A549 (cell line): ENCODE data around the gene GSE1. TPM values are rescaled to one million over a fixed set of nuclear protein-coding genes. Genes with fewer than 3 reads are reported as not detected.

ENCODE experiments used
- ATAC-seq, 2 experiments: fragments of 200-7000 bp in 1 of 2; fragments of >200 bp in 1 of 2; cut with Nextera tagmentation in 1 of 2; cut with Tn5 transposase in 1 of 2; 3 replicates each; pipeline versions ENCODE4 v1.8.0 to v1.9.1; 2018 to 2020; ENCODE audit warnings: mild to moderate bottlenecking in 1 of 2, moderate library complexity in 1 of 2
- CTCF ChIA-PET: fragments of 300-600 bp; sonication (Branson Sonifier 250); formaldehyde crosslinking; extraction: SDS; loops from one replicate; lab custom pipeline; 2021; ENCODE audit warnings: antibody characterized with exemption, inconsistent platforms; lab: Yijun Ruan, JAX
- POLR2A ChIA-PET: fragments of 350-600 bp; formaldehyde crosslinking; extraction: SDS; loops from one replicate; lab custom pipeline; 2021; ENCODE audit warnings: antibody characterized with exemption, inconsistent platforms; lab: Yijun Ruan, JAX
- DNase-seq, 2 experiments: peaks; one replicate each; pipeline versions ENCODE4 v3.0.0 to v3.0.0-alpha.2; 2011 to 2016; ENCODE audit warnings: low read depth in 1 of 2, low spot score in 1 of 2
- FAIRE-seq: peaks from 2 replicates; lab custom pipeline; 2011; peaks lifted over from hg19 to GRCh38; lab: Jason Lieb, UNC
- H3K27ac ChIP-seq, 2 experiments: fragments of >200 bp; sonication (Bioruptor Twin); formaldehyde crosslinking; 3 replicates each; pipeline ENCODE4 v1.5.1; 2016 to 2017
- H3K4me1 ChIP-seq: fragments of >200 bp; sonication (Bioruptor Twin); formaldehyde crosslinking; 3 replicates; pipeline ENCODE4 v1.6.1; 2016
- H3K4me2 ChIP-seq: fragments of >200 bp; sonication (Bioruptor Twin); formaldehyde crosslinking; 3 replicates; pipeline ENCODE4 v1.6.1; 2016
- H3K4me3 ChIP-seq: fragments of >200 bp; sonication (Bioruptor Twin); formaldehyde crosslinking; 3 replicates; pipeline ENCODE4 v1.5.1; 2016
- H3K9me3 ChIP-seq: fragments of >200 bp; sonication (Bioruptor Twin); formaldehyde crosslinking; 3 replicates; pipeline ENCODE4 v1.6.1; 2016
- BHLHE40 ChIP-seq: IDR thresholded peaks from 2 replicates; pipeline ENCODE4 v1.6.1; 2012; ENCODE audit warnings: low read depth, low read length, inconsistent platforms
- CBX2 ChIP-seq: fragments of 200-600 bp; sonication (generic); IDR thresholded peaks from 2 replicates; pipeline ENCODE4 v1.6.1; 2016; ENCODE audit warnings: low read depth, mild to moderate bottlenecking, borderline replicate concordance
- CBX8 ChIP-seq: fragments of 200-600 bp; sonication (generic); IDR thresholded peaks from 2 replicates; pipeline ENCODE4 v1.6.1; 2016
- CEBPB ChIP-seq, 2 experiments: fragments of >200 bp in 1 of 2; sonication (Bioruptor Twin) in 1 of 2; formaldehyde crosslinking in 1 of 2; IDR thresholded peaks; 2 replicates each; pipeline ENCODE4 v1.6.1; 2012 to 2016
- EHMT2 ChIP-seq: fragments of 200-600 bp; sonication (generic); IDR thresholded peaks from 2 replicates; pipeline ENCODE4 v1.6.1; 2016; ENCODE audit warnings: antibody characterized with exemption, low read depth, mild to moderate bottlenecking, moderate library complexity
- EP300 ChIP-seq, 2 experiments: fragments of >200 bp; sonication (Bioruptor Twin); formaldehyde crosslinking; IDR thresholded peaks; 2 replicates in 1 of 2; 3 replicates in 1 of 2; pipeline ENCODE4 v1.6.1; 2016 to 2017
- FOSB ChIP-seq: fragments of 250-450 bp; sonication (Bioruptor Pico); IDR thresholded peaks from 2 replicates; pipeline ENCODE4 v1.5.0; 2020; ENCODE audit warnings: mild to moderate bottlenecking, moderate library complexity
- HEYL ChIP-seq: fragments of 250-450 bp; sonication (Bioruptor Pico); IDR thresholded peaks from 2 replicates; pipeline ENCODE4 v1.8.0; 2021; ENCODE audit warnings: mild to moderate bottlenecking, moderate library complexity
- HOXA7 ChIP-seq: fragments of 250-450 bp; sonication (Bioruptor Pico); IDR thresholded peaks from 2 replicates; pipeline ENCODE4 v1.5.0; 2020; ENCODE audit warnings: mild to moderate bottlenecking, moderate library complexity
- JUNB ChIP-seq: fragments of >200 bp; sonication (Bioruptor Twin); formaldehyde crosslinking; IDR thresholded peaks from 2 replicates; pipeline ENCODE4 v1.6.1; 2016
- KDM1A ChIP-seq: fragments of 200-600 bp; sonication (generic); IDR thresholded peaks from 2 replicates; pipeline ENCODE4 v1.6.1; 2016; ENCODE audit warnings: low read depth, mild to moderate bottlenecking
- NR3C1 ChIP-seq: fragments of >200 bp; sonication (Bioruptor Twin); formaldehyde crosslinking; IDR thresholded peaks from 3 replicates; pipeline ENCODE4 v1.6.1; 2017
- POLR2AphosphoS2 ChIP-seq: conservative IDR thresholded peaks from 2 replicates; pipeline ENCODE4 v1.6.1; 2012; ENCODE audit warnings: low read length, improper control_type of control experiment, inconsistent platforms
- RARB ChIP-seq: fragments of 250-450 bp; sonication (Bioruptor Pico); IDR thresholded peaks from 2 replicates; pipeline ENCODE4 v1.8.0; 2021; ENCODE audit warnings: mild to moderate bottlenecking, moderate library complexity
- SMC3 ChIP-seq: fragments of >200 bp; sonication (Bioruptor Twin); formaldehyde crosslinking; IDR thresholded peaks from 3 replicates; pipeline ENCODE4 v1.6.1; 2018; ENCODE audit warnings: inconsistent platforms
- ZNF302 ChIP-seq: fragments of 250-450 bp; sonication (Bioruptor Pico); IDR thresholded peaks from 2 replicates; pipeline ENCODE4 v1.9.0; 2021; ENCODE audit warnings: inconsistent platforms, mild to moderate bottlenecking, moderate library complexity
- WGBS: methylation state at CpG from one replicate; pipeline ENCODE4 v1.1.6; 2017; ENCODE audit errors: missing lambda C conversion rate; 5-methylcytosine and 5-hydroxymethylcytosine counted together
- polyA plus RNA-seq, 4 experiments: library from polyadenylated mRNA; depleted of rRNA in 3 of 4; stranded (reverse); fragments of >200 nt; fragmentation: RNase III in 1 of 4; extraction: RNeasy Plus Mini Kit Qiagen cat#74134 plus additional on column Dnase treatment in 1 of 4; gene quantifications; 2 replicates in 3 of 4; 3 replicates in 1 of 4; pipeline ENCODE4 v1.2.3, GENCODE V29; 2011 to 2017
- TF ChIP-seq, protein P1 (sequence below): fragments of 150-350 bp; IDR thresholded peaks from 2 replicates; pipeline ENCODE4 v1.6.1; 2014; ENCODE audit warnings: low read depth, mild to moderate bottlenecking, low read length
- TF ChIP-seq, protein P2 (sequence below): fragments of 250-450 bp; sonication (Bioruptor Pico); IDR thresholded peaks from 2 replicates; pipeline ENCODE4 v1.5.0; 2020; ENCODE audit warnings: low read depth, mild to moderate bottlenecking, moderate library complexity
- TF ChIP-seq, protein P3 (sequence below): fragments of 450-650 bp; IDR thresholded peaks from 2 replicates; pipeline ENCODE4 v1.6.1; 2014; ENCODE audit warnings: antibody characterized with exemption
- TF ChIP-seq, protein P4 (sequence below): fragments of >200 bp; sonication (Bioruptor Twin); formaldehyde crosslinking; IDR thresholded peaks from 2 replicates; pipeline ENCODE4 v1.6.1; 2016
- TF ChIP-seq, protein P5 (sequence below): IDR thresholded peaks from 2 replicates; pipeline ENCODE4 v1.6.1; 2012

The GSE1 gene
- polyA plus RNA-seq, 2 of the 4 experiments (the other 2 are of a cell fraction) = 20.7 to 24.3 TPM

DNA sequence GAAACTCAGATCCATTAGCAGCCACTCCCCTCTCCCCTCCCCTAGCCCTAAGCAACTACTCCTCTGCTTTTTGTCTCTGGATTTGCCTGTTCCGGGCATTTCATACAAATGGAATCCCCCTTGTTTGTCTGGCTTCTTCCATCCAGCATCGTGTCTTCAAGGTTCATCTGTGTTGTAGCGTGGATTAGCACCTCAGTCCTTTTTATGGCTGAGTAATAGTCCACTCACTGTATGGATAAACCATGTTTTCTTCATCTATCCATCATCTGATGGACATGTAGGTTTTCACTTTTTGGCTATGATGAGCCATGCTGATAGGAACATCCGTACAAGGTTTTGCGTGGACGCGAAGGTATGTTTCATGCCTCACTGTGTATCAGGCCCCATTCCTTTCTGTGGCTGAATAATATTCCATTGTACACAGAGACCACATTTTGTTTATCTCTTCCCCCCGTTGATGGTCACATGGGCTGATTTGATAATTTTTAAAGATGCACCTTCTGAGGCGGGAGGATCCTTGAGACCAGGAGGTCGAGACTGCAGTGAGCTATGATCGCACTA lies 8.9 kb upstream of the GSE1 start:
- DNase-seq = no peak
- Histone ChIP-seq H3K4me1 (0 out of 3 replicates have a peak, but pooled peaks cover 5% of the 10 kb centered on the region), H3K4me2 (no peak overlapping the region)
- POLR2A ChIA-PET = no interaction called here
- TF ChIP-seq HOXA7 (CRISPR knock-in tag) = no peak
- no peak for TF ChIP-seq EHMT2
- TF ChIP-seq, protein P1, sequence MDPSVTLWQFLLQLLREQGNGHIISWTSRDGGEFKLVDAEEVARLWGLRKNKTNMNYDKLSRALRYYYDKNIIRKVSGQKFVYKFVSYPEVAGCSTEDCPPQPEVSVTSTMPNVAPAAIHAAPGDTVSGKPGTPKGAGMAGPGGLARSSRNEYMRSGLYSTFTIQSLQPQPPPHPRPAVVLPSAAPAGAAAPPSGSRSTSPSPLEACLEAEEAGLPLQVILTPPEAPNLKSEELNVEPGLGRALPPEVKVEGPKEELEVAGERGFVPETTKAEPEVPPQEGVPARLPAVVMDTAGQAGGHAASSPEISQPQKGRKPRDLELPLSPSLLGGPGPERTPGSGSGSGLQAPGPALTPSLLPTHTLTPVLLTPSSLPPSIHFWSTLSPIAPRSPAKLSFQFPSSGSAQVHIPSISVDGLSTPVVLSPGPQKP = no peak
- no peak for TF ChIP-seq HEYL (CRISPR knock-in tag)
- no peak for TF ChIP-seq CBX2
- no peak for TF ChIP-seq CBX8
- no peak for TF ChIP-seq BHLHE40
- TF ChIP-seq CEBPB (IDR thresholded peaks at IDR 0.05) = no peak
- TF ChIP-seq POLR2AphosphoS2 = no peak
- TF ChIP-seq, protein P2, sequence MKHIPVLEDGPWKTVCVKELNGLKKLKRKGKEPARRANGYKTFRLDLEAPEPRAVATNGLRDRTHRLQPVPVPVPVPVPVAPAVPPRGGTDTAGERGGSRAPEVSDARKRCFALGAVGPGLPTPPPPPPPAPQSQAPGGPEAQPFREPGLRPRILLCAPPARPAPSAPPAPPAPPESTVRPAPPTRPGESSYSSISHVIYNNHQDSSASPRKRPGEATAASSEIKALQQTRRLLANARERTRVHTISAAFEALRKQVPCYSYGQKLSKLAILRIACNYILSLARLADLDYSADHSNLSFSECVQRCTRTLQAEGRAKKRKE (CRISPR knock-in tag) = no peak
- TF ChIP-seq EP300 (IDR thresholded peaks at IDR 0.05) = no peak
- TF ChIP-seq, protein P3, sequence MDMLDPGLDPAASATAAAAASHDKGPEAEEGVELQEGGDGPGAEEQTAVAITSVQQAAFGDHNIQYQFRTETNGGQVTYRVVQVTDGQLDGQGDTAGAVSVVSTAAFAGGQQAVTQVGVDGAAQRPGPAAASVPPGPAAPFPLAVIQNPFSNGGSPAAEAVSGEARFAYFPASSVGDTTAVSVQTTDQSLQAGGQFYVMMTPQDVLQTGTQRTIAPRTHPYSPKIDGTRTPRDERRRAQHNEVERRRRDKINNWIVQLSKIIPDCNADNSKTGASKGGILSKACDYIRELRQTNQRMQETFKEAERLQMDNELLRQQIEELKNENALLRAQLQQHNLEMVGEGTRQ = no peak
- TF ChIP-seq NR3C1 = no peak
- no peak for TF ChIP-seq ZNF302 (CRISPR knock-in tag)
- no peak for TF ChIP-seq KDM1A
- no peak for TF ChIP-seq FOSB (CRISPR knock-in tag)
- TF ChIP-seq, all 56 proteins: peak for 0
- Histone ChIP-seq H3K4me3 (no peak overlapping the region), H3K9me3 (no peaks in the 10 kb centered on the region), H3K27ac (no peak overlapping the region)
- FAIRE-seq = no peak
- CTCF ChIA-PET = interaction anchor here (0.5 to 1.6 kb wide), 2 partner anchors 47 to 160 kb away, joined by 3 to 4 read pairs; no protein-coding TSS in a partner anchor
- ATAC-seq = no peak
- 90% methylated on average over 11 of the region's 11 CpGs for WGBS

DNA sequence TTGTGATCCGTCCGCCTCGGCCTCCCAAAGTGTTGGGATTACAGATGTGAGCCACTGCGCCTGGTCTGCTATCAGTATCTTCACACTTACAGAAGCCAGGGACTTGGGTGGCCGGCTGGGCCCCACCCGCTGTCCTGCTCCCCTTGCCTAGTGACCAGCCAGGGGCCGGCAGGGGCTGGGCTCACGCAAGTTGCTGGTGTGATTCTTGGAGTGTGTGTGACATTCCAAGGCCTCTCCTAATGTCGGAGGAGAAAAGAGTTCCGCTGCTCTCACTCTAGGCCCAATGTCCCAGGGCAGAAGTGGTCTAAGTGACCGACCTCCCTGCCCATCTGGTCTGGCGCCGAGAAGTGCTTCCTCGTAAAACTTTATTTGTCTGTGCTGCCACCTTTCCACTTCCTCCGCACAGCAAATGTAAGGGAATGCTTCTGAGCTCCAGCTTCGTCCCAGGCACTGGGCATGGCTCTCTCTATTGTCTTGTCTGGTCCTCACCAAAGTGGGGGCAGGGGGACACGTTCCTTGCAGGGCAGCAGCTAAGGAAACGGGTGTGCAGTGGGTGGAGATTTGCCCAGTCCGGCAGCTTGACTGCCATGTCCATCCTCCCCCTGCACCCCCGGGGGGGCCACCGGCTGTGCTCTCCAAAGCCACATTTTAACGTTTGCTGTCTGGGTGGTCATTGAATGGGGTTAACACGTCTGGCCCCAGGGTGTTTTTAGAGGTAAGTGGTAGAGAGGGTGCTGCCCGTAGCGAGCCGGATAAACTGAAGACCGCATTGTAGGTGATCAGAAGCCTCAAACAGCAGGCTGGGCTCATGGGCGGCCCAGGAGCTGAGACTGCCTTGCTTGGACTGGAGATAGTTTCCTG lies 7.8 kb upstream of the GSE1 start:
- POLR2A ChIA-PET = no interaction called here
- 87% methylated on average over 27 of the region's 28 CpGs for WGBS

More for the DNA sequence above, 7.8 kb upstream of the GSE1 start:
- Histone ChIP-seq H3K27ac (no peak overlapping the region), H3K4me1 (peaks cover 9% of the 10 kb centered on the region; the same call in 2 of the 3 replicates), H3K9me3 (no peaks in the 10 kb centered on the region), H3K4me2 (no peak overlapping the region), H3K4me3 (no peak overlapping the region)
- ATAC-seq (no peak), DNase-seq (no peak), FAIRE-seq (no peak)
- CTCF ChIA-PET = interaction anchor here (0.7 to 2.6 kb wide), 9 partner anchors 10 to 490 kb away, joined by 3 to 13 read pairs (median 4); no protein-coding TSS in a partner anchor
- TF ChIP-seq RARB (CRISPR knock-in tag) = no peak
- no peak for TF ChIP-seq SMC3
- TF ChIP-seq, protein P4, sequence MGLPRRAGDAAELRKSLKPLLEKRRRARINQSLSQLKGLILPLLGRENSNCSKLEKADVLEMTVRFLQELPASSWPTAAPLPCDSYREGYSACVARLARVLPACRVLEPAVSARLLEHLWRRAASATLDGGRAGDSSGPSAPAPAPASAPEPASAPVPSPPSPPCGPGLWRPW = no peak
- TF ChIP-seq, protein P5, sequence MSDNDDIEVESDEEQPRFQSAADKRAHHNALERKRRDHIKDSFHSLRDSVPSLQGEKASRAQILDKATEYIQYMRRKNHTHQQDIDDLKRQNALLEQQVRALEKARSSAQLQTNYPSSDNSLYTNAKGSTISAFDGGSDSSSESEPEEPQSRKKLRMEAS = no peak
- no peak for TF ChIP-seq JUNB
